Esophagus muscularis mucosa (tissue), 3 donors: ENCODE data around the gene PDSS2.
"Not testable (repeated sequence)": the region's sequence is repeated elsewhere in the genome, so short reads cannot be mapped to it uniquely, and the experiment has no call there.

ENCODE experiments used
- POLR2A ChIP-seq: fragments of 450-650 bp; IDR thresholded peaks from one replicate; pipeline ENCODE4 v1.6.1; 2017; ENCODE audit warnings: antibody characterized with exemption, moderate library complexity, mild to moderate bottlenecking, low read depth
- TF ChIP-seq, protein P1 (sequence below), 3 experiments: fragments of 200-600 bp in 2 of 3; fragments of 450-650 bp in 1 of 3; sonication (generic) in 2 of 3; IDR thresholded peaks; one replicate each; pipeline ENCODE4 v1.5.1; 2017 to 2019; ENCODE audit warnings: antibody characterized with exemption in 3 of 3, mild to moderate bottlenecking in 2 of 3, moderate library complexity in 1 of 3

DNA sequence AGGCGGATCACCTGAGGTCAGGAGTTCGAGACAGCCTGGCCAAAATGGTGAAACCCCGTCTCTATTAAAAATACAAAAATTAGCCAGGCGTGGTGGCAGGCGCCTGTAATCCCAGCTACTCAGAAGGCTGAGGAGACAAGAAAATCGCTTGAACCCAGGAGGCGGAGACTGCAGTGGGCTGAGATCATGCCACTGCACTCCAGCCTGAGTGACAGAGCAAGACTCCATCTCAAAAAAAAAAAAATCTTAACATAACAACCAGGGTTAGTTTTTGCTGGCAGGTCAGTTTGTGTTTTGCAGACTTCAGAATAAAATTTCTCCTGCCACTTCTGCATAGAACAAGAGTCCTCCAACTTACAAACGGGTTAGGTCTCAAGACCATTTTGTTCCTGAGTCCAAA, 264.6 kb downstream of the PDSS2 start:
- TF ChIP-seq, protein P1, sequence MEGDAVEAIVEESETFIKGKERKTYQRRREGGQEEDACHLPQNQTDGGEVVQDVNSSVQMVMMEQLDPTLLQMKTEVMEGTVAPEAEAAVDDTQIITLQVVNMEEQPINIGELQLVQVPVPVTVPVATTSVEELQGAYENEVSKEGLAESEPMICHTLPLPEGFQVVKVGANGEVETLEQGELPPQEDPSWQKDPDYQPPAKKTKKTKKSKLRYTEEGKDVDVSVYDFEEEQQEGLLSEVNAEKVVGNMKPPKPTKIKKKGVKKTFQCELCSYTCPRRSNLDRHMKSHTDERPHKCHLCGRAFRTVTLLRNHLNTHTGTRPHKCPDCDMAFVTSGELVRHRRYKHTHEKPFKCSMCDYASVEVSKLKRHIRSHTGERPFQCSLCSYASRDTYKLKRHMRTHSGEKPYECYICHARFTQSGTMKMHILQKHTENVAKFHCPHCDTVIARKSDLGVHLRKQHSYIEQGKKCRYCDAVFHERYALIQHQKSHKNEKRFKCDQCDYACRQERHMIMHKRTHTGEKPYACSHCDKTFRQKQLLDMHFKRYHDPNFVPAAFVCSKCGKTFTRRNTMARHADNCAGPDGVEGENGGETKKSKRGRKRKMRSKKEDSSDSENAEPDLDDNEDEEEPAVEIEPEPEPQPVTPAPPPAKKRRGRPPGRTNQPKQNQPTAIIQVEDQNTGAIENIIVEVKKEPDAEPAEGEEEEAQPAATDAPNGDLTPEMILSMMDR (IDR thresholded peaks at IDR 0.05), result not testable (repeated sequence)
- not testable (repeated sequence) for TF ChIP-seq POLR2A
